Upper lobe of right lung (tissue), 1 donor: ENCODE measurements around the gene RASGRP2. TPM values are rescaled to one million over a fixed set of nuclear protein-coding genes. Genes with fewer than 3 reads are reported as not detected.

Source experiments
- ATAC-seq: fragments of 200-7000 bp; cut with Tn5 transposase; one replicate; pipeline ENCODE4 v1.9.1; 2020; ENCODE audit warnings: mild to moderate bottlenecking, moderate library complexity
- DNase-seq: peaks from one replicate; pipeline ENCODE4 v3.0.0-alpha.2; 2020
- H3K27ac ChIP-seq: fragments of 200-600 bp; one replicate; pipeline ENCODE4 v1.8.0; 2022
- H3K27me3 ChIP-seq: fragments of 200-600 bp; one replicate; pipeline ENCODE4 v1.8.0; 2022; ENCODE audit warnings: mild to moderate bottlenecking
- H3K36me3 ChIP-seq: fragments of 200-600 bp; one replicate; pipeline ENCODE4 v1.8.0; 2022
- H3K4me1 ChIP-seq: fragments of 200-600 bp; one replicate; pipeline ENCODE4 v1.8.0; 2022
- H3K4me3 ChIP-seq: fragments of 200-600 bp; one replicate; pipeline ENCODE4 v1.8.0; 2022; ENCODE audit warnings: mild to moderate bottlenecking
- H3K9me3 ChIP-seq: fragments of 200-600 bp; one replicate; pipeline ENCODE4 v1.8.0; 2022
- CTCF ChIP-seq: fragments of 200-600 bp; IDR thresholded peaks from one replicate; pipeline ENCODE4 v1.8.0; 2022; ENCODE audit warnings: antibody characterized with exemption
- intact Hi-C: fragments of 100-400 bp; cut with DNase I; formaldehyde crosslinking; loops from one replicate; pipeline ENCODE4 v1.11.0; 2022
- total RNA-seq: library from RNA; stranded (reverse); fragmentation: NEBNext Ultra II Directional; extraction: Animal tissue kit (Norgen Biotek cat#: 25700); gene quantifications from one replicate; pipeline ENCODE4 v1.2.1, GENCODE V29; 2021
- donor health status: DM: no; HTN: yes; CAD: no; lungs with severe emphysema.

The RASGRP2 gene
- total RNA-seq, 1 donor from 2014 or later: 27.6 TPM

GRCh38 chr11:64789331-64790204 is 45.6 kb upstream of the RASGRP2 start:
- no peaks in the 10 kb centered on the region for H3K27me3 ChIP-seq
- H3K9me3 ChIP-seq: no peaks in the 10 kb centered on the region
- peaks cover 14% of the 10 kb centered on the region for H3K4me1 ChIP-seq
- no peak overlapping the region for H3K27ac ChIP-seq
- no peak for ATAC-seq
- H3K4me3 ChIP-seq: no peak overlapping the region
- intact Hi-C loops: no loop called here
- peaks cover 25% of the 10 kb centered on the region for H3K36me3 ChIP-seq
- no peak for TF ChIP-seq CTCF
- DNase-seq: peak; percentile 46

GRCh38 chr11:64788321-64789215 is 44.6 kb upstream of the RASGRP2 start:
- no peak for TF ChIP-seq CTCF
- no peaks in the 10 kb centered on the region for H3K27me3 ChIP-seq
- no peaks in the 10 kb centered on the region for H3K9me3 ChIP-seq
- no peak overlapping the region for H3K27ac ChIP-seq
- intact Hi-C loops: no loop called here
- no peak for ATAC-seq
- H3K4me1 ChIP-seq: peaks cover 10% of the 10 kb centered on the region
- peaks cover 25% of the 10 kb centered on the region for H3K36me3 ChIP-seq
- no peak overlapping the region for H3K4me3 ChIP-seq
- peak; percentile 49 for DNase-seq

- Histone ChIP-seq H3K36me3 (peaks cover 25% of the 10 kb centered on the region), H3K9me3 (no peaks in the 10 kb centered on the region), H3K4me3 (no peak overlapping the region), H3K4me1 (peaks cover 7% of the 10 kb centered on the region), H3K27me3 (no peaks in the 10 kb centered on the region), H3K27ac (no peak overlapping the region)
- intact Hi-C loops: no loop called here
- DNase-seq: peak; percentile 81
- peak; percentile 69 for TF ChIP-seq CTCF
- ATAC-seq: peak; percentile 86
These were observed 43.8 kb upstream of the RASGRP2 start for GRCh38 chr11:64787526-64788320.

GRCh38 chr11:64786308-64786707 is 42.4 kb upstream of the RASGRP2 start:
- ATAC-seq: no peak
- peaks cover 7% of the 10 kb centered on the region for H3K4me1 ChIP-seq
- no peak overlapping the region for H3K4me3 ChIP-seq
- no peaks in the 10 kb centered on the region for H3K27me3 ChIP-seq
- intact Hi-C loops: no loop called here
- TF ChIP-seq CTCF: no peak
- peak; percentile 43 for DNase-seq
- peaks cover 25% of the 10 kb centered on the region for H3K36me3 ChIP-seq
- no peaks in the 10 kb centered on the region for H3K9me3 ChIP-seq
- no peak overlapping the region for H3K27ac ChIP-seq
